IPS-20b (cell line): ENCODE data around the gene OOSP1.
"Not testable (repeated sequence)": the region's sequence is repeated elsewhere in the genome, so short reads cannot be mapped to it uniquely, and the experiment has no call there.

Experiments used
- H3K27ac ChIP-seq: one replicate; pipeline ENCODE4 v1.5.1; 2013; ENCODE audit warnings: low read length
- H3K27me3 ChIP-seq: 2 replicates; pipeline ENCODE4 v1.6.1; 2013; ENCODE audit warnings: mild to moderate bottlenecking, low read length, inconsistent platforms; ENCODE audit not compliant: insufficient read depth
- H3K36me3 ChIP-seq: 2 replicates; pipeline ENCODE4 v1.6.1; 2013; ENCODE audit warnings: low read depth, mild to moderate bottlenecking, inconsistent platforms, low read length, moderate library complexity; ENCODE audit not compliant: insufficient read depth
- H3K4me1 ChIP-seq: 2 replicates; pipeline ENCODE4 v1.6.1; 2013; ENCODE audit warnings: mild to moderate bottlenecking, control low read depth, inconsistent platforms, low read length, moderate library complexity; ENCODE audit not compliant: insufficient read depth
- H3K4me3 ChIP-seq: 2 replicates; pipeline ENCODE4 v1.5.1; 2013; ENCODE audit warnings: mild to moderate bottlenecking, low read length, inconsistent platforms
- H3K9ac ChIP-seq: 2 replicates; pipeline ENCODE4 v1.6.1; 2013; ENCODE audit warnings: low read depth, mild to moderate bottlenecking, inconsistent platforms, low read length, moderate library complexity
- H3K9me3 ChIP-seq: 2 replicates; pipeline ENCODE4 v1.6.1; 2013; ENCODE audit warnings: mild to moderate bottlenecking, low read depth, low read length, inconsistent platforms; ENCODE audit not compliant: insufficient read depth

The OOSP1 gene

GRCh38 chr11:59963733-59964132 is 25.5 kb downstream of the OOSP1 start, which contains the start of gene OOSP4A:
OOSP4A (plus strand) TSS chr11:59964033; CDS start chr11:59964033, 0 bp downstream.
- Histone ChIP-seq H3K4me3 (no peak within 1 kb of the TSS), H3K4me1 (peaks cover 12% of the 10 kb centered on the region; the same call in 1 of the 2 replicates), H3K9ac (no peak within 1 kb of the TSS), H3K27ac (no peak within 1 kb of the TSS), H3K36me3 (no peaks in the 10 kb centered on the region), H3K27me3 (no peaks in the 10 kb centered on the region), H3K9me3 (no peaks in the 10 kb centered on the region)

- peaks cover 12% of the 10 kb centered on the region; the same call in 1 of the 2 replicates for H3K4me1 ChIP-seq
- H3K9me3 ChIP-seq: no peaks in the 10 kb centered on the region
- H3K36me3 ChIP-seq: no peaks in the 10 kb centered on the region
- no peak overlapping the region for H3K4me3 ChIP-seq
- H3K27ac ChIP-seq: no peak overlapping the region
- no peak overlapping the region for H3K9ac ChIP-seq
- no peaks in the 10 kb centered on the region for H3K27me3 ChIP-seq
Measured at GRCh38 chr11:59965424-59965823, 27.2 kb downstream of the OOSP1 start.

GRCh38 chr11:59966201-59966600 is 28.0 kb downstream of the OOSP1 start:
- Histone ChIP-seq H3K4me3 (no peak overlapping the region), H3K4me1 (peaks cover 12% of the 10 kb centered on the region; the same call in 1 of the 2 replicates), H3K9ac (no peak overlapping the region)

GRCh38 chr11:59967677-59968394 is 29.6 kb downstream of the OOSP1 start:
- Histone ChIP-seq H3K4me1 (peaks cover 15% of the 10 kb centered on the region; the same call in 1 of the 2 replicates), H3K27ac (no peak overlapping the region), H3K4me3 (no peak overlapping the region), H3K27me3 (no peaks in the 10 kb centered on the region), H3K36me3 (no peaks in the 10 kb centered on the region), H3K9me3 (no peaks in the 10 kb centered on the region), H3K9ac (no peak overlapping the region)

More at GRCh38 chr11:59966201-59966600, 28.0 kb downstream of the OOSP1 start:
- Histone ChIP-seq H3K27me3 (no peaks in the 10 kb centered on the region), H3K36me3 (no peaks in the 10 kb centered on the region), H3K27ac (no peak overlapping the region), H3K9me3 (no peaks in the 10 kb centered on the region)

- Histone ChIP-seq H3K27ac (no peak overlapping the region), H3K9ac (no peak overlapping the region), H3K9me3 (no peaks in the 10 kb centered on the region), H3K4me1 (peaks cover 18% of the 10 kb centered on the region; the same call in 1 of the 2 replicates), H3K36me3 (no peaks in the 10 kb centered on the region), H3K4me3 (no peak overlapping the region), H3K27me3 (no peaks in the 10 kb centered on the region)
Measured at GRCh38 chr11:59968395-59968783, 30.2 kb downstream of the OOSP1 start.

- peaks cover 6% of the 10 kb centered on the region; the same call in 1 of the 2 replicates for H3K4me1 ChIP-seq
- H3K27ac ChIP-seq: peak overlapping the region; percentile 42
- no peaks in the 10 kb centered on the region for H3K36me3 ChIP-seq
- no peaks in the 10 kb centered on the region for H3K9me3 ChIP-seq
- H3K4me3 ChIP-seq: no peak overlapping the region
- H3K27me3 ChIP-seq: no peaks in the 10 kb centered on the region
- H3K9ac ChIP-seq: no peak overlapping the region
Measured at GRCh38 chr11:59973097-59973496, 34.9 kb downstream of the OOSP1 start.

- H3K27ac ChIP-seq: no peak overlapping the region
- H3K4me1 ChIP-seq: no peaks in the 10 kb centered on the region
- H3K9me3 ChIP-seq: no peaks in the 10 kb centered on the region
- no peaks in the 10 kb centered on the region for H3K27me3 ChIP-seq
- no peaks in the 10 kb centered on the region for H3K36me3 ChIP-seq
- H3K9ac ChIP-seq: no peak overlapping the region
- no peak overlapping the region for H3K4me3 ChIP-seq
Measured at GRCh38 chr11:59981106-59981770, 43.0 kb downstream of the OOSP1 start.

- H3K36me3 ChIP-seq, H3K9me3 ChIP-seq, H3K4me3 ChIP-seq, H3K9ac ChIP-seq, H3K4me1 ChIP-seq, H3K27ac ChIP-seq, H3K27me3 ChIP-seq: not testable (repeated sequence)
Measured at GRCh38 chr11:59982037-59982436, 43.8 kb downstream of the OOSP1 start.

- H3K9me3 ChIP-seq: no peaks in the 10 kb centered on the region
- no peak overlapping the region for H3K27ac ChIP-seq
- no peak overlapping the region for H3K9ac ChIP-seq
- H3K27me3 ChIP-seq: no peaks in the 10 kb centered on the region
- H3K4me3 ChIP-seq: no peak overlapping the region
- H3K4me1 ChIP-seq: no peaks in the 10 kb centered on the region
- H3K36me3 ChIP-seq: no peaks in the 10 kb centered on the region
Measured at GRCh38 chr11:59983212-59983611, 45.0 kb downstream of the OOSP1 start.

- Histone ChIP-seq H3K9me3 (no peaks in the 10 kb centered on the region), H3K27ac (no peak overlapping the region), H3K36me3 (no peaks in the 10 kb centered on the region), H3K4me3 (no peak overlapping the region), H3K4me1 (no peaks in the 10 kb centered on the region), H3K27me3 (no peaks in the 10 kb centered on the region), H3K9ac (no peak overlapping the region)
Measured at GRCh38 chr11:59984368-59984767, 46.1 kb downstream of the OOSP1 start.

GRCh38 chr11:59990421-59990820 is 52.2 kb downstream of the OOSP1 start:
- Histone ChIP-seq H3K9me3 (peaks cover 3% of the 10 kb centered on the region; the same call in 1 of the 2 replicates), H3K27me3 (no peaks in the 10 kb centered on the region), H3K27ac (no peak overlapping the region), H3K4me1 (no peaks in the 10 kb centered on the region), H3K4me3 (no peak overlapping the region), H3K36me3 (no peaks in the 10 kb centered on the region), H3K9ac (no peak overlapping the region)

GRCh38 chr11:59992425-59992824 is 54.2 kb downstream of the OOSP1 start:
- no peaks in the 10 kb centered on the region for H3K4me1 ChIP-seq
- H3K27ac ChIP-seq: no peak overlapping the region
- no peaks in the 10 kb centered on the region for H3K36me3 ChIP-seq
- no peaks in the 10 kb centered on the region for H3K27me3 ChIP-seq
- no peak overlapping the region for H3K4me3 ChIP-seq
- H3K9ac ChIP-seq: no peak overlapping the region
- H3K9me3 ChIP-seq: peaks cover 3% of the 10 kb centered on the region; the same call in 1 of the 2 replicates
